GM19240 (cell line): Measurements from ENCODE around the gene COL4A4.
A peak's percentile ranks its signal among the peaks of the same experiment; 100 is the strongest.

Experiments
- DNase-seq: peaks from one replicate; pipeline ENCODE4 v3.0.0; 2011; ENCODE audit warnings: low spot score; ENCODE audit not compliant: insufficient read length

Gene COL4A4

GRCh38 chr2:227033471-227034148 lies 130.4 kb downstream of the COL4A4 start:
- DNase-seq = peak; percentile 18

DNA sequence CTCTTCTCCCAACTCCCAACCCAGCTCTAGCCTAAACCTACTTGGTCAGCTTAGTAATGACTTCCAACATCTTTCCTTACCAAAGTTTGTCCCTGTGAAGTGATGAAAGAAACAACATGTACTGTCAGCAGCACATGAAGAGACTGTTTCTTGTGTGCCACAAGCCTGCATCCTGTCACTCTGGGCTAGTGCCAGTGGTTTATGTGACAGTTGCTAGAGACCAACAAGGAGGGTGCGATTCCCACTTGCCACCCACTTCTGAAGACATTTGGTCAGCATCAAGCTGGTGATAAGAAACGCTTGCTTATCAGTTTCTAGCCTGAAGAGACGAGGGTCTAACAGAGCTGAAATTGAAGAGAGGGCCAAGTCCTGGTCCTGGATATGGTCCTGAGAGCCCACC lies 132.6 kb downstream of the COL4A4 start:
- DNase-seq = no peak

DNA sequence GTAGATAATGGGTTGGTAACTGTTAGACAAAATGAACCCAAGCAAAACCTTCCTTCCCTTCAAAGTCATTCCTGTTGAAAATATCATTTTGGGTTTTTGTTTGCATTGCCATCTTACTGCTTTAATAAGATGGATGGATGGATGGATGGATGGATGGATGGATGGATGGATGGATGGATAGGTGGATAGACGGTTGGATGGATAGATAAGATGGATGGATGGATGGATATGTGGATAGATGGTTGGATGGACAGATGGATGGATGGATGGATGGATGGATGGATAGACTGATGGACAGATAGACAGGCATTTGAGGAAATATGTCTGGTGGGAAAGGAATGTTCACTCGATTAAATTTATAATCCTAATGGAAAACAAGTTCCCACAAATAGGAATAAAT lies 133.2 kb downstream of the COL4A4 start:
- DNase-seq = no peak

DNA sequence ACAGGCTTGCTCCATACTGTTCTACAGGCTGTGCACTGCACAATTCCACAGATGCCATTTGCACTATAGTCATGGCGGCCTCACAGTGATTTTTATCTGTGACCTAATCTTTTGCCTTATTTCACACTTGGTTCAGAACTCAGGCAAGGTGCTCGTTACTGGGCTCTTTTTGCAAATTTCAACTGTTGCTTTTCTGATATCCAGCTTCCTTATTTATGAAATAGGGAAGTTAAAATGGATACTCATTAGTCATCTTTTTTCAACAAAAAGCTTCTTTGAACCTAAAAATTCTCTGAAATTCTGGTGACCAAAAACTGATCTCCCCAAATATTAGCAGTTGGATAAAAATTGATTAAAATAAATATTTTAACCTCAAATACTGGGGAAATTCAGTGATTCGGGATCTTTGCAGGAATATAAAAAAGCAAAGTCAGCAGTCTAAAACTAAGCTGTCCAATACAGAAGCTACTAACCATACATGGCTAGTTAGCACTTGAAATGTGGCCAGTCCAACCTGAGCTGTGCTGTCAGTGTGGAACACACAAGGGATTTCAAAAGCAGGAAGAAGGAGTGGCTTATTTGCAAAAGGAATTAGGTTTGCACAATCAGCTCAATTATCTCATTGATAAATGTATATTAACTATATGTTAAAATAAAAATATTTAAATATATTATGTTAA lies 134.4 kb downstream of the COL4A4 start:
- no peak for DNase-seq

DNA sequence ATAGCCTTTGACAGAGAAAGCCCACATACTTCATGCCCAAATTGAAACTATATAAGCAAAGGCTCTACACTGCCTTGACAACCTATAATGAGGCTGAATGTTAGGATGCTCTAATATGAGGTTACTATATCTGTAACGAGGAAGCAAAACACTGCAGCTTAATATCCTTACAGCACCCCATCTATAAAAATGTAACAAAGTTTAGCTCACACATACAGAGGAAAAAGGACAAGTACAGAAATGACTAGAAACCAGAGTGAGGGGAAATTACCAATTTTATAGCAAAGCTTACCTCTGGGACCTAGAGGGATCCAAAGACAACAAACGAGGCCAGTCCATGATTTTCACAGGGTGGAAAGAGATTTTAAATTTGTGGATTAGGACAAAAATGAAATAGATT lies 138.5 kb downstream of the COL4A4 start:
- DNase-seq = no peak

GRCh38 chr2:227022608-227023007 lies 141.4 kb downstream of the COL4A4 start:
- no peak for DNase-seq

DNA sequence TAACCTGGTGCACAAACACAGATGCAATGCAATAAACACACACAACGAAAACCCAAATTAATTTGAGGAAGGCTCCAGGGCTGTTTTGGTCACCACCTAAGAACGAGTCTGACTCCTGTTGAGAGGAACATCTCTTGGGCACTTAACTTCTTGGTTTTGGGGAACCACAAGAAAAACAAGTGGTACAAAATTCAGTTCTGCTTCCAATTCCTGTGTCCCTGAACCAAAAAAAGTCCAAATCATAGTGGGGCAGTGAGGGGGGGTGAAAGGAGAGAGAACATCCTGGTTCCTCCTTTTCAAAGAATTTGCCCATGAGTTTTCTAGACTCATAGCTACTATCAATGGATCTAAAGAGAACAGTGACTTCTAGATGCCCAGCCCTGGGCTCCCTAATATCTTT lies 143.6 kb downstream of the COL4A4 start:
- DNase-seq = no peak

- no peak for DNase-seq
Measured at GRCh38 chr2:227016894-227017293, 147.1 kb downstream of the COL4A4 start.

DNA sequence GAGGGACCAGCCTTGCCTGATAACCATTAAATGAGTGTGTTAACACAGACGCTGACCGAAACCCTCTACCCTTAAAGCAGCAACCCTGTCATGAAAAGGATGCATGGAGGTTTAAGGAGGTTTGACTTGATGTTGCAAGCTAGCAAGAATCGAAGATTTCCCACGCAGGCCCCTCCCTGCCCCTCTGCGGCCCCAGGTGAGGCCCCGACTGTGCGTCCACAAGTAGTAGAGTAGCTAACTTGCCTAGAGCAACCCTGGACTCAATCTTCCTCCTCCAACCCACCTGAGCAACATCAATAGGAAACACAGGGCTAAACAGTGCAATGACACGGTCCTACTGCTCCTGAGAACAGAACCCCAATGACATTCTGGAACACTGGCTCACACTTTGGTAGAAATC lies 150.1 kb downstream of the COL4A4 start:
- DNase-seq = no peak

GRCh38 chr2:227013330-227013729 lies 150.7 kb downstream of the COL4A4 start:
- no peak for DNase-seq

DNA sequence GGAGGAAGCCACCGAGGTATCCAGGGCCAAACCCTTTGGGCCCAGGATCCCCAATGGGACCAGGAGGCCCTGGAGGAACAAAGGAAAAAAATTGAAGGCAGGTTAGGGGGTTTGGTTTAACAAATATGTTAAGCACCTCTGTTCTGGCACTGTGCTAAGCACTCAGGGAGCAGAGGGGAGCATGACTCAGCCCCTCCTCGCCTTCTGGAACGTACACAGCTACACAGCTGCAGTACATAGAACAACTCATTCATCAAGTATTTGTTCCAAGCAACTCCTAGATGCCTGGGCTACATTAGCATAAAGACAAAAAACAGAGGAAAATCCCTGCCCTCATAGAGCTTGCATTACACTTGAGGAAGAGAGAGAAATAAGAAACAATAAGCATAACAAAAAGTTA lies 153.6 kb downstream of the COL4A4 start:
- DNase-seq = no peak

- no peak for DNase-seq
Measured at GRCh38 chr2:227007940-227008339, 156.1 kb downstream of the COL4A4 start.

DNA sequence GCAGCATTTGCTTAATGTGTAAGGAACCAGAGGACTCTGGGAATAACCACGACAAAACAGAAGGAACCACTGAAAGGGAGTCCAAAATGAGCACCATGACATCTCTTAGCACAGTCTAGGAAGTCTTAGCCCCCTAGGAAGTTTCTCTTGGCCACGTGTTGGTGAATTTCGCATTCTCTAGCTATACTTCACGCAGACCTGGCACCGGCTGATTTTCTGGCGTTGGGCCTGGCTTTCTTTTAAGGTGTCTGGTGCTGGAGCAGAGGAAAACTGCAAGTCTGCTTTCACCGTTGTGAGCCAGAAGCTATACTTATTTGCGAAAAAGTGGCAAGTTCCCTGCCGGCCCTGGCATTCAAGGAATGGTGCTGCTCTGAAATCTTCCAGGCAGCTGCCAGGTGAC lies 156.9 kb downstream of the COL4A4 start:
- DNase-seq = no peak

- no peak for DNase-seq
Measured at GRCh38 chr2:227006189-227006897, 157.7 kb downstream of the COL4A4 start.

- no peak for DNase-seq
Measured at GRCh38 chr2:227004482-227004881, 159.5 kb downstream of the COL4A4 start.

- no peak for DNase-seq
Measured at GRCh38 chr2:227000123-227000522, 163.9 kb downstream of the COL4A4 start.

DNA sequence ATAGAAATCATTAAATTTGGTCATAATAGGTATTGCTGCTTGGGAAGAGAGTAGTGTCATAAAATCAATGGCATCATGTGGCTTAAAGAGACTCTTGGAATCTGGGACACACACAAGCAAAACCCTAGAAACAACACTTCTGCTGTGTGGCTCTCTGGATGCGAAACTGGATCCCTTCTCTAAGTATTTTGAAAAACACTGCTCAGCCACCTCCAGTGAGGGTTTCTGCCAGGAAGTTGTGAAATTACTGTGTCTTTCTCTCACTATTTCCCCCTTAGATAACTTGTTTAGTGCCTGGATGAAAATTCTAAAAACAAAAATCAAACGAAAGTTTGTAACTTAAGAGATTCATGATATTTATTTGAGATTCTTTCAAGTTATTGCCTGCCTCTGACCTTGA lies 164.3 kb downstream of the COL4A4 start:
- no peak for DNase-seq

DNA sequence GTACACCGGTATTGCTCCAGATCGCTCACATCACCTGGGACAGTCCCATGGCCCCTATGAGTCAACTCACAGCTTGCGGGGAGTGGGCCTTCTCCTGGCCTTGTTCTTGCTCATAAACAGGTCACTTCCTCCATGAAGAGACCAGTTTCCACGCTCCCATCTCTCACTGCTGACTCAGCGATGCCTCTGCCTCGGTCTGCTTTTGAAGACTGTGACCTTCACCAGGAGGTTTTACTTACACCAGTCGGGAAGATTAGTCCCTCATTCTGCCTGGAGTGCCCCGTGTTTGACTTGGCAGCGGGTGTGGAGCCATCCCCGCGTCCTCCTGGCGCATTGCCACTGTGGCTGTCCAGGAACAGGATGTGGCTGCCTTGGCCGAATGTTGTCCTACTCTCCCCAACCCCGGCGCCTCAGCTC lies 168.4 kb downstream of the COL4A4 start:
- DNase-seq = no peak

GRCh38 chr2:226994775-226995174 lies 169.2 kb downstream of the COL4A4 start:
- no peak for DNase-seq

GRCh38 chr2:226993171-226993570 lies 170.8 kb downstream of the COL4A4 start:
- DNase-seq = no peak

DNA sequence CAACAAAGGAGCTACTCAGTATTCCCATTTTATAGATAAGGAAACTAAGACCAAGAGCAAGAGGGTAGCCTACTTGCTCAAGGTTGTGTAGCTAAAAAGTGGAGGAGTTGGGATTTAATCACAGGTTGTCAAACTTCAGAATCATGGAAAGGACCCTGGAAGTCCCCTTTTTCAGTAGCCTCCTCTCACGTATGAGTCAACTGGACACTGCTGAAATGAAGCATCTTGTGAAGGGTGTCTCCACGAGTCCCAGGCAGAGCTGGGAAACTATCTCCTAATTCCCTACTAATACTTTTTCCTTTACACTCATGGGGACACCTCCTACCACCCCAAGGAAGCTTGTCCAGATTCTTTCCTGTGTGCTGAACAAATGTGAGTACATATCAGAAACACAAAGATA lies 172.3 kb downstream of the COL4A4 start:
- no peak for DNase-seq

- DNase-seq = no peak
Measured at GRCh38 chr2:226985583-226985946, 178.4 kb downstream of the COL4A4 start.
